ENCODE data around the gene GATA3.

- TF ChIP-seq CTCF (IDR thresholded peaks at IDR 0.05; ENCODE audit: insufficient read depth, low read depth, low read length) = no peak
- TF ChIP-seq EZH2 (IDR thresholded peaks at IDR 0.05; ENCODE audit: insufficient read depth, low read length) = no peak
Observed at GRCh38 chr10:8105932-8106331, 51.4 kb downstream of the GATA3 start.
